Coronary artery (tissue), 2 donors: ENCODE results near the gene ZNF385B.

ENCODE experiments used
- DNase-seq: peaks from one replicate; pipeline ENCODE4 v3.0.0-alpha.2; 2017; ENCODE audit warnings: low spot score
- H3K27ac ChIP-seq, 2 donors: fragments of 200-600 bp; sonication (generic); one replicate each; pipeline ENCODE4 v1.5.1; 2016 to 2019
- H3K4me3 ChIP-seq: fragments of 200-600 bp; sonication (generic); 2 replicates; pipeline ENCODE4 v1.5.1; 2016; ENCODE audit warnings: mild to moderate bottlenecking, moderate library complexity
- TF ChIP-seq, protein P1 (sequence below): fragments of 200-600 bp; sonication (generic); IDR thresholded peaks from one replicate; pipeline ENCODE4 v1.5.1; 2019; ENCODE audit warnings: antibody characterized with exemption

ZNF385B gene

DNA sequence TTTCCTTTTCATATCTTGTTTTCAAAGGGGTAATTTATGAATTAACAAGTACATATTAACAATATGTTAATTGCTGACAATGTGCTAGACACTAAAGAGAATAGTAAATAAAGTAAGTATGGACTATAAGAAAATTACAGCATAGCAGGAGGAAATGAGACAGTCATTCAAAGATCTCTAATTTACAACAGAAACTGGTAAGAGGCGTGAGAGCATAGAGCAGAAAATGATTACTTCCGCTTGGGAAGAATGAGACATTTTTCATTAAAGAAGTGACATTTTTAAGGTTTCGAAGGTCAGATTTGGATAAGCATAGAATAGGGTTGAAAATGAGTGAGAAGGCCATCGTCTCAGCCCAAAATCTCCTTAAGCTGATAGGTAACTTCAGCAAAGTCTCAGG is 412.4 kb downstream of the ZNF385B start:
- H3K27ac ChIP-seq = no peak overlapping the region
- DNase-seq = no peak
- TF ChIP-seq, protein P1, sequence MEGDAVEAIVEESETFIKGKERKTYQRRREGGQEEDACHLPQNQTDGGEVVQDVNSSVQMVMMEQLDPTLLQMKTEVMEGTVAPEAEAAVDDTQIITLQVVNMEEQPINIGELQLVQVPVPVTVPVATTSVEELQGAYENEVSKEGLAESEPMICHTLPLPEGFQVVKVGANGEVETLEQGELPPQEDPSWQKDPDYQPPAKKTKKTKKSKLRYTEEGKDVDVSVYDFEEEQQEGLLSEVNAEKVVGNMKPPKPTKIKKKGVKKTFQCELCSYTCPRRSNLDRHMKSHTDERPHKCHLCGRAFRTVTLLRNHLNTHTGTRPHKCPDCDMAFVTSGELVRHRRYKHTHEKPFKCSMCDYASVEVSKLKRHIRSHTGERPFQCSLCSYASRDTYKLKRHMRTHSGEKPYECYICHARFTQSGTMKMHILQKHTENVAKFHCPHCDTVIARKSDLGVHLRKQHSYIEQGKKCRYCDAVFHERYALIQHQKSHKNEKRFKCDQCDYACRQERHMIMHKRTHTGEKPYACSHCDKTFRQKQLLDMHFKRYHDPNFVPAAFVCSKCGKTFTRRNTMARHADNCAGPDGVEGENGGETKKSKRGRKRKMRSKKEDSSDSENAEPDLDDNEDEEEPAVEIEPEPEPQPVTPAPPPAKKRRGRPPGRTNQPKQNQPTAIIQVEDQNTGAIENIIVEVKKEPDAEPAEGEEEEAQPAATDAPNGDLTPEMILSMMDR = no peak
- H3K4me3 ChIP-seq = no peak overlapping the region

DNA sequence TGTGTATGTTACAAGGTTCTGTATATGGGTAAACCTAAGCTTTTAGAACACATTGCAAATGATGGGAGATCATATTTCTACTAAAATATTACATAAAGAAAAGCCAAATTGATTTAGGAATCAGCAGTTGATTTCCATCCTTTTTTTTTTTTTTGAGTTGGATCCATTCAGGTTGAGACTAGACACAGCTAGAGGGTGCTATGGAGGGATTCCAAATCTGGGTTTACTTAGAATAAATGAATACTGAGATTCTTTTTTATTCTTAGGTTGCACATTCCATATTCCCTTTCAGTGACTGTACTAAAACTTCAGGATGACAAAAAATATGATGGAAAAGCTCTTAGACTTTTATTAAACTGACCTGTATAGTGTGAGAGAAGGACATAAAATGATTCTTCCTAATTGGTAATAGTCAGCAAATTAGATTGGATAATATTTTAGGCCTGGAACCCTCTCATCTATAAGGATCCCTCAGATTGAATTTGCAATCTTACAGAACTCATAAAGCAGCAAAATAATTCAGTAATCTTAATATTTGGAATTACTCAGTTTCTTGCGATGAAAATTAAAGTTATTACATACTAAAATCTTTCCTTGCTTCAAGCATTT is 413.5 kb downstream of the ZNF385B start:
- no peak overlapping the region for H3K27ac ChIP-seq
- DNase-seq = no peak
- no peak overlapping the region for H3K4me3 ChIP-seq
- TF ChIP-seq, protein P1 = no peak

DNA sequence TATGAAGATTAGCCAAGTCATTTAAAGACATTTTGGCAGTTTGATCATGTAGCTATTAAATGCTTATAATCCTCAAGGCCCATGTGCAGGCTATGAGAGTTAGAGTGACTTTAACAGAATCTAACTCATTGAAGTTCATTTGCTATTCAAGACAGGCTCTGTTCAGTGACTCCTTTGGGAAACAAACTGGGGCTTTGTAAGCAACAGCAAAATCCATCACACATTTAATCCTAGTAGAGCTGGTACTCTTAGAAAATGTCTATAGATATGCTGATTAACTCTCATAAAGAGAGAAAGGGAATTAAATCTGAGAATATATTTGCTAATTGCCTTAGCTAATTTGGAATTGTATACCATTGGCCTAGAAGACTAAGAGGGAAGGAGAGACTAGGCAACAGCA is 414.0 kb downstream of the ZNF385B start:
- TF ChIP-seq, protein P1 = no peak
- H3K4me3 ChIP-seq = no peak overlapping the region
- no peak overlapping the region for H3K27ac ChIP-seq
- DNase-seq = no peak

DNA sequence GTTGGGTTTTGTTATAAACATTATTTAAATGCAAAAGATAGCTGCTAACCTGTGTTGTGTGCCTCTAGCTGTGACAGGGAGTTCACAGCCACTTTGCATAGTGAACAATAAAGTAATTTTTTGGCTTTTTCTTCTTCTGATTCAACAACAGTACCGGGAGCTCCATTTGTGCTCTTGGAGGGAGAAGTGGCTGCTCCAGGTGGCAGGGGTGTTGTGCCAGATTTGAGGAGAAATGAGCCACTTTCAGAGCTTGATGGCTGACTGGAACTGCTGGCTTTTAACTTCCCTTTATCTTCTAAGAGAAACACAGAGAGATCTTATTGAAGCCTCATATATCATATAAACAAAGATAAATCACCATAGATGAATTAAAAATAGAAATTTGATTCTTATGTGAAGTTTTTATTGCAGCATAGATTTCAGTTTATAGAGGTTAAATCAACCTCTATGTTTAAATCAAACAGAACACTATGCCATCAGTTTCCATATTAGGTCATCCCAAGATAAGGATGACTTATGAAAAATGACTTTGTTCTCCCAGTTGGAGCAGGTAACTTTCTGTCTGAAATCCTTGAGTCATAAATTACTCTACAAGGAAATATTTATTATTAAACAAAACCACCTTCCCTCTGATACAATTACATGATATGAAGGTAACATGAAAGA is 414.8 kb downstream of the ZNF385B start:
- Histone ChIP-seq H3K4me3 (no peak overlapping the region), H3K27ac (no peak overlapping the region)
- TF ChIP-seq, protein P1 = no peak
- no peak for DNase-seq

DNA sequence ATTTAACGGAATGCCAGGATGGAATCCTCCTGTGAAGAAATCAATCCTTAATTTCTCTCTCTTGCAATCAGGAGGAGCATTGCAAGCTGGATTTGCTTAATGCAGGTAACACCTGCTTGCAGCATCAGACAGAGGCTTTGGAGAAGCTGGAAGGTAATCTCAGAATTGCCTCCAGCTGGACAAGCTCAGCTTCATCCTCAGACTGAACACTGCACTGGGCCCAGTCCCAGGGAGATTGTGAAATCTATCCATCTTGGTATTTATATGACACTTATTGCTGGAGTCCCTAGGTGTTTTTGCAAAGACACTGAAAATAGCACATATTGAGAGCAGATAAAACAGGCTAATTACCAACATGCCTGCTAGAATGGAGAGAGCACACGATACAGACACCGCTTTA is 417.4 kb downstream of the ZNF385B start:
- no peak for DNase-seq
- TF ChIP-seq, protein P1 = no peak
- no peak overlapping the region for H3K27ac ChIP-seq
- no peak overlapping the region for H3K4me3 ChIP-seq

DNA sequence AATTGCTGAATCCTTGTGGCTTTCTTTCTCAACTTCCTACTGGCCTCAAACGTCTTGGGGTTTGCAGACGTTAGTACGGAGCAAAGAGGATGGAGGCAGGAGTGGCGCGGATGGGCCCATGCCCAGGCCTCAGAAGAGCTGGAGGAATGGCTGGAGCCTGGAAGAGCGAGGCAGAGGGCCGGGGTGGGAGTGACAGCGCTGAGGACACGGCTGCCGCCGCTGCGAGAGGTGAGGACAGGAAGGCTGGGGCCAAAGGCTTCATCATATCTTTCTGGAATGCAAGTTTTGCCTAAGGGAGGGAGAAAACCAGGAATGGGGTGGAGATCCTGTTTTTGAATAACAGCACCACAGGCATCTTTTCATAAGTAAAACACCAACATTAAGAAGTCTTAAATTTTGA is 418.2 kb downstream of the ZNF385B start:
- TF ChIP-seq, protein P1 = no peak
- no peak for DNase-seq
- no peak overlapping the region for H3K4me3 ChIP-seq
- H3K27ac ChIP-seq = no peak overlapping the region

DNA sequence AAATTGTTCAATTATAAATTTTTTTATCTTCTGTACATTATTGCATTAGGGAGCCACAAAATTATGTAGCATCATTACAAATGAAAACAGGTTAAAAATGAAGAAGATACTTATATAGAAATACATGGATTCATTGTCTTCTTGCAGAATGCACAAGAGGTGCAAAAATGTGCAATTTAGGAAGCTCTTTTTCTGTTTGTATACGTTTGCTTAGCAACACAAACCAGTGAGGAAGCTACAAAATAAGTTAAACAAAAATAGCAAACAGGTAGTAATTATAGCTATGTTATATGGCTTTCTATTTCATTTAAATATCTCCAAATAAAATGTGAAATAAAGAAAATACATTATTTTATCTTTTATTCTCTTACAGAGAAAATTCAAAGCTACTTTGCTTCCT is 419.2 kb downstream of the ZNF385B start:
- H3K4me3 ChIP-seq = no peak overlapping the region
- DNase-seq = no peak
- TF ChIP-seq, protein P1 = no peak
- no peak overlapping the region for H3K27ac ChIP-seq
